K562 (cell line): ENCODE measurements around the gene STPG4. TPM values are rescaled to one million over a fixed set of nuclear protein-coding genes. Genes with fewer than 3 reads are reported as not detected.

Source experiments
- ATAC-seq: fragments of 200-7000 bp; cut with Tn5 transposase; 3 replicates; pipeline ENCODE4 v1.9.1; 2020; ENCODE audit warnings: moderate library complexity
- BruUV-seq: library from RNA; stranded (reverse); fragments of 400-500 nt; replicated peaks from 2 replicates; lab custom pipeline; 2021; lab: Mats Ljungman, UMichigan
- CTCF ChIA-PET: fragments of 300-600 bp; formaldehyde crosslinking; extraction: SDS; loops from one replicate; lab custom pipeline; 2021; ENCODE audit warnings: low intra/inter-chr PET ratio; lab: Yijun Ruan, JAX
- POLR2A ChIA-PET: fragments of 300-600, 350-650 bp; sonication (Branson Sonifier 250); formaldehyde crosslinking; extraction: SDS; loops from one replicate; lab custom pipeline; 2021; ENCODE audit warnings: antibody characterized with exemption, inconsistent platforms; lab: Yijun Ruan, JAX
- DNase-seq, 4 experiments: peaks; one replicate each; pipeline versions ENCODE4 v3.0.0 to v3.0.0-alpha.2; 2011 to 2018; ENCODE audit warnings: low spot score in 3 of 4, mixed read lengths in 3 of 4; ENCODE audit errors: extremely low read depth in 1 of 4
- FAIRE-seq: peaks from 2 replicates; lab custom pipeline; 2011; peaks lifted over from hg19 to GRCh38; lab: Jason Lieb, UNC
- H2AFZ ChIP-seq: 2 replicates; pipeline ENCODE4 v1.6.0; 2011; ENCODE audit warnings: low read depth, low read length, control low read depth, inconsistent platforms
- H3K27ac ChIP-seq: fragments of 200-600 bp; 3 replicates; pipeline ENCODE4 v1.8.0; 2011; ENCODE audit warnings: low read depth, mild to moderate bottlenecking, control low read depth, inconsistent platforms, low read length, moderate library complexity, mixed read lengths; ENCODE audit errors: extremely low read depth
- H3K27me3 ChIP-seq, 2 experiments: fragments of 300-600 bp in 1 of 2; 2 replicates in 1 of 2; 3 replicates in 1 of 2; pipeline versions ENCODE4 v1.6.0 to v1.8.0; 2011; ENCODE audit warnings: inconsistent platforms in 2 of 2, low read length in 2 of 2, mild to moderate bottlenecking in 1 of 2, mixed read lengths in 1 of 2, moderate library complexity in 1 of 2; ENCODE audit not compliant: control insufficient read depth in 2 of 2, insufficient read depth in 2 of 2
- H3K36me3 ChIP-seq: fragments of 300-600 bp; 3 replicates; pipeline ENCODE4 v1.8.0; 2011; ENCODE audit warnings: mild to moderate bottlenecking, low read length, inconsistent platforms; ENCODE audit not compliant: control insufficient read depth, insufficient read depth
- H3K4me1 ChIP-seq, 2 experiments: fragments of 200-600 bp in 1 of 2; replicated peaks in 1 of 2; 2 replicates in 1 of 2; 3 replicates in 1 of 2; pipeline versions ENCODE4 v1.5.1 to v1.8.0; 2011; ENCODE audit warnings: inconsistent platforms in 2 of 2, low read length in 2 of 2, mild to moderate bottlenecking in 1 of 2, mixed read lengths in 1 of 2, moderate library complexity in 1 of 2; ENCODE audit not compliant: control insufficient read depth in 2 of 2, insufficient read depth in 2 of 2
- H3K4me2 ChIP-seq: 2 replicates; pipeline ENCODE4 v1.6.1; 2011; ENCODE audit warnings: low read length, control low read depth, inconsistent platforms, mixed read lengths; ENCODE audit not compliant: insufficient read depth
- H3K4me3 ChIP-seq: fragments of 200-600 bp; sonication (generic), shearing (Covaris generic); 2 replicates; pipeline ENCODE4 v1.5.1; 2016; ENCODE audit warnings: control low read depth, inconsistent platforms
- H3K79me2 ChIP-seq: fragments of 200-600 bp; 3 replicates; pipeline ENCODE4 v1.8.0; 2011; ENCODE audit warnings: low read length, inconsistent platforms; ENCODE audit not compliant: control insufficient read depth, insufficient read depth
- H3K9ac ChIP-seq, 2 experiments: 2 replicates each; pipeline versions ENCODE4 v1.6.0 to v1.6.1; 2011; ENCODE audit warnings: low read depth in 2 of 2, low read length in 2 of 2, control low read depth in 1 of 2, inconsistent platforms in 1 of 2, mild to moderate bottlenecking in 1 of 2, mixed read lengths in 1 of 2; ENCODE audit not compliant: insufficient read depth in 1 of 2
- H3K9me1 ChIP-seq: one replicate; pipeline ENCODE4 v1.6.0; 2011; ENCODE audit warnings: inconsistent platforms, mild to moderate bottlenecking, low read length, moderate library complexity; ENCODE audit not compliant: control insufficient read depth, insufficient read depth
- H3K9me3 ChIP-seq: replicated peaks from 2 replicates; pipeline ENCODE4 v1.5.1; 2011; ENCODE audit warnings: low read depth, low read length, inconsistent platforms; ENCODE audit not compliant: control insufficient read depth, insufficient read depth
- H4K20me1 ChIP-seq: replicated peaks from 2 replicates; pipeline ENCODE4 v1.6.1; 2011; ENCODE audit warnings: low read length, inconsistent platforms, mixed read lengths; ENCODE audit not compliant: control insufficient read depth, insufficient read depth
- ATF3 ChIP-seq, 2 experiments: fragments of 450-650 bp in 1 of 2; sonication (generic) in 1 of 2; formaldehyde crosslinking in 1 of 2; IDR thresholded peaks in 1 of 2; conservative IDR thresholded peaks in 1 of 2; 2 replicates each; pipeline versions ENCODE4 v1.6.1 to v1.8.1; 2016 to 2023; ENCODE audit warnings: mild to moderate bottlenecking in 2 of 2, moderate library complexity in 2 of 2, inconsistent platforms in 1 of 2, missing genetic modification reagents in 1 of 2
- BCOR ChIP-seq: fragments of 450-650 bp; IDR thresholded peaks from 2 replicates; pipeline ENCODE4 v1.6.1; 2016
- BRCA1 ChIP-seq, 2 experiments: fragments of 450-650 bp in 1 of 2; sonication (generic) in 1 of 2; formaldehyde crosslinking in 1 of 2; IDR thresholded peaks; 2 replicates each; pipeline versions ENCODE4 v1.5.0 to v1.6.1; 2017 to 2020; ENCODE audit warnings: mild to moderate bottlenecking in 1 of 2, missing genetic modification reagents in 1 of 2
- BRF1 ChIP-seq: IDR thresholded peaks from 3 replicates; pipeline ENCODE4 v1.6.1; 2011; ENCODE audit warnings: borderline replicate concordance, mild to moderate bottlenecking; ENCODE audit not compliant: insufficient read length; ENCODE audit errors: extremely low read depth
- CC2D1A ChIP-seq: fragments of 450-650 bp; IDR thresholded peaks from 2 replicates; pipeline ENCODE4 v1.6.1; 2017; ENCODE audit warnings: mild to moderate bottlenecking
- E2F6 ChIP-seq, 2 experiments: IDR thresholded peaks; 2 replicates each; pipeline ENCODE4 v1.6.1; 2011; ENCODE audit warnings: borderline replicate concordance in 1 of 2, control low read depth in 1 of 2, low read depth in 1 of 2, low read length in 1 of 2, mild to moderate bottlenecking in 1 of 2, mixed read lengths in 1 of 2, moderate library complexity in 1 of 2; ENCODE audit not compliant: insufficient read depth in 1 of 2, insufficient read length in 1 of 2, poor library complexity in 1 of 2, severe bottlenecking in 1 of 2; ENCODE audit errors: extremely low read depth in 1 of 2
- EP300 ChIP-seq: IDR thresholded peaks from 2 replicates; pipeline ENCODE4 v1.6.1; 2012; ENCODE audit warnings: low read length, improper control_type of control experiment
- ETV6 ChIP-seq, 3 experiments: fragments of 150-350 bp in 1 of 3; sonication (generic) in 1 of 3; formaldehyde crosslinking in 1 of 3; IDR thresholded peaks; 2 replicates each; pipeline versions ENCODE4 v1.6.1 to v1.8.0; 2014 to 2022; ENCODE audit warnings: borderline replicate concordance in 2 of 3, low read depth in 2 of 3, antibody characterized with exemption in 1 of 3, low read length in 1 of 3, mild to moderate bottlenecking in 1 of 3, missing genetic modification reagents in 1 of 3
- HDAC8 ChIP-seq: fragments of 450-650 bp; IDR thresholded peaks from 2 replicates; pipeline ENCODE4 v1.6.1; 2016; ENCODE audit warnings: mild to moderate bottlenecking, missing genetic modification characterization, moderate library complexity, missing compliant biosample characterization
- NCOA2 ChIP-seq, 2 experiments: fragments of 450-650 bp; IDR thresholded peaks; 2 replicates each; pipeline ENCODE4 v1.6.1; 2018; ENCODE audit warnings: mild to moderate bottlenecking in 2 of 2, moderate library complexity in 1 of 2; ENCODE audit not compliant: partially characterized antibody in 2 of 2
- NELFE ChIP-seq: IDR thresholded peaks from 2 replicates; pipeline ENCODE4 v1.6.1; 2011; ENCODE audit warnings: mild to moderate bottlenecking; ENCODE audit not compliant: insufficient read depth, insufficient read length
- NFYB ChIP-seq: IDR thresholded peaks from 2 replicates; pipeline ENCODE4 v1.6.1; 2011; ENCODE audit warnings: mild to moderate bottlenecking, moderate library complexity; ENCODE audit not compliant: insufficient read length; ENCODE audit errors: extremely low read depth
- POLR2A ChIP-seq: fragments of 450-650 bp; conservative IDR thresholded peaks from 2 replicates; pipeline ENCODE4 v1.6.1; 2016
- RFX5 ChIP-seq: IDR thresholded peaks from 2 replicates; pipeline ENCODE4 v1.6.1; 2011; ENCODE audit warnings: low read depth, mild to moderate bottlenecking, improper control_type of control experiment, low read length
- SMARCC2 ChIP-seq: fragments of 450-650 bp; IDR thresholded peaks from 2 replicates; pipeline ENCODE4 v1.6.1; 2017; ENCODE audit warnings: antibody characterized with exemption, moderate library complexity, mild to moderate bottlenecking, low read depth
- SUPT5H ChIP-seq: fragments of 450-650 bp; IDR thresholded peaks from 2 replicates; pipeline ENCODE4 v1.6.1; 2016
- ZNF384 ChIP-seq: IDR thresholded peaks from 2 replicates; pipeline ENCODE4 v1.6.1; 2012; ENCODE audit warnings: low read depth, low read length, improper control_type of control experiment
- ZNF696 ChIP-seq: fragments of 250-450 bp; sonication (Bioruptor Pico); conservative IDR thresholded peaks from 2 replicates; pipeline ENCODE4 v1.4.0; 2020; ENCODE audit warnings: mild to moderate bottlenecking, moderate library complexity
- WGBS: fragments of 100-300 bp; shearing (Covaris generic); methylation state at CpG from one replicate; pipeline ENCODE4 v1.1.6; 2016; ENCODE audit warnings: low coverage, mixed read lengths; ENCODE audit not compliant: insufficient coverage; ENCODE audit errors: missing lambda C conversion rate; 5-methylcytosine and 5-hydroxymethylcytosine counted together
- in situ Hi-C: fragments of 300-500 bp; cut with MboI; formaldehyde crosslinking; loops from 4 replicates; pipeline ENCODE4 v1.15.0; 2018; ENCODE audit warnings: inconsistent platforms, mixed read lengths
- intact Hi-C: fragments of 100-400 bp; cut with micrococcal nuclease; formaldehyde crosslinking; loops from 2 replicates; pipeline ENCODE4 v1.14.2; 2022
- polyA plus RNA-seq, 8 experiments: library from polyadenylated mRNA; depleted of rRNA in 4 of 8; stranded (reverse) in 5 of 8; unstranded in 3 of 8; fragments of >200 nt; fragmentation: Nextera tagmentation in 2 of 8; fragmentation: Illumina TruSeq in 1 of 8; extraction: Ambion mirVana in 2 of 8; extraction: Trizol in 1 of 8; gene quantifications; 2 replicates each; pipeline versions ENCODE4 v1.2.1 to v1.2.3, GENCODE V29; 2011 to 2014; ENCODE audit warnings: inconsistent platforms in 1 of 8, missing spikeins in 1 of 8
- total RNA-seq, 7 experiments: library from RNA; depleted of rRNA in 6 of 7; stranded (reverse); fragments of >200 nt in 6 of 7; fragmentation: Illumina TruSeq in 2 of 7; extraction: Trizol in 2 of 7; gene quantifications; 2 replicates each; pipeline versions ENCODE4 v1.2.1 to v1.2.3, GENCODE V29; 2011 to 2021; ENCODE audit warnings: low replicate concordance in 1 of 7

STPG4 gene
- total and polyA plus RNA-seq, 9 of the 15 experiments (the other 6 are each of a cell fraction or from before 2014, with no cell fraction given), result 0.10 to 0.68 (median 0.22) TPM; not detected in 6

- in situ Hi-C loops, result no loop called here
- H3K4me1 ChIP-seq, result peaks cover 7 to 36% of the 10 kb centered on the region in 2 experiments; a peak in 4 of 5 replicates
- no peaks in the 10 kb centered on the region for H3K9me3 ChIP-seq
- no peaks in the 10 kb centered on the region for H3K9me1 ChIP-seq
- H3K4me2 ChIP-seq, result peak overlapping the region; percentile 90
- H2AFZ ChIP-seq, result no peak overlapping the region
- intact Hi-C loops, result no loop called here
- peak overlapping the region; percentile 86 to 100 for H3K9ac ChIP-seq
- ChIA-PET CTCF (interaction anchor here (1.1 kb wide), 1 partner anchor 98 kb away, joined by 3 read pairs; no protein-coding TSS in a partner anchor), POLR2A (no interaction called here)
- FAIRE-seq (peak; percentile 6), DNase-seq (peak; percentile 31 to 72 (median 46)), ATAC-seq (peak; percentile 57)
- H3K79me2 ChIP-seq, result peaks cover 67% of the 10 kb centered on the region
- H3K27me3 ChIP-seq, result no peaks in the 10 kb centered on the region; a peak in 1 of 5 replicates
- H4K20me1 ChIP-seq, result peaks cover 56% of the 10 kb centered on the region
- peak overlapping the region; percentile 100 for H3K27ac ChIP-seq
- peak overlapping the region; percentile 78 for H3K4me3 ChIP-seq
- WGBS, result under 1% methylated on average over 14 of the region's 15 CpGs
- BruUV-seq, result no TSS peak
- peaks cover 43% of the 10 kb centered on the region for H3K36me3 ChIP-seq
- TF ChIP-seq SMARCC2, result 0 out of 2 replicates have a peak, but pooled peaks have one; percentile 21
- TF ChIP-seq CC2D1A, result no peak
- no peak for TF ChIP-seq ZNF696 (CRISPR knock-in tag)
- no peak for TF ChIP-seq BCOR
- peak; percentile 60 for TF ChIP-seq POLR2A
- TF ChIP-seq HDAC8 (tag), result no peak
- TF ChIP-seq SUPT5H, result 0 out of 2 replicates have a peak, but pooled peaks have one; percentile 49
- peak; percentile 3; the same call in 1 of the 2 replicates for TF ChIP-seq EP300
- TF ChIP-seq NELFE, result no peak
- TF ChIP-seq NFYB, result no peak
- no peak for TF ChIP-seq BRCA1 (IDR thresholded peaks at IDR 0.05)
- TF ChIP-seq BRCA1 (CRISPR knock-in tag; IDR thresholded peaks at IDR 0.05), result no peak
- TF ChIP-seq E2F6 (IDR thresholded peaks at IDR 0.05; ENCODE audit: borderline replicate concordance in 1 of 2, extremely low read depth in 1 of 2, insufficient read depth in 1 of 2, insufficient read length in 1 of 2, low read depth in 1 of 2, low read length in 1 of 2, poor library complexity in 1 of 2, severe bottlenecking in 1 of 2), result no peak
- TF ChIP-seq ATF3 (IDR thresholded peaks at IDR 0.05), result no peak
- peak; percentile 11; the same call in 1 of the 2 replicates for TF ChIP-seq ATF3 (CRISPR knock-in tag; conservative IDR thresholded peaks at IDR 0.05)
- peak; percentile 84 for TF ChIP-seq ZNF384
- TF ChIP-seq BRF1, result no peak
- 0 out of 4 replicates have a peak, but pooled peaks of 1 of the 2 experiments have one; percentile 27 for TF ChIP-seq ETV6 (IDR thresholded peaks at IDR 0.05; ENCODE audit: borderline replicate concordance in 1 of 2, low read depth in 2 of 2, low read length in 1 of 2)
- TF ChIP-seq ETV6 (CRISPR knock-in tag; IDR thresholded peaks at IDR 0.05; ENCODE audit: borderline replicate concordance), result no peak
- TF ChIP-seq NCOA2 (IDR thresholded peaks at IDR 0.05; ENCODE audit: partially characterized antibody in 2 of 2), result no peak
- no peak for TF ChIP-seq RFX5
Measured at GRCh38 chr2:47174733-47175361, 19.7 kb upstream of the STPG4 start.
